Stimulated activated naive CD4-positive, alpha-beta T cell (primary cell): ENCODE results near the gene ERVFRD-1.
"Not testable (repeated sequence)": the region's sequence is repeated elsewhere in the genome, so short reads cannot be mapped to it uniquely, and the experiment has no call there.

Experiments
- DNase-seq, 6 experiments: peaks; one replicate each; lab custom pipeline; 2025; lab: John Stamatoyannopoulos, UW

Gene ERVFRD-1

DNA sequence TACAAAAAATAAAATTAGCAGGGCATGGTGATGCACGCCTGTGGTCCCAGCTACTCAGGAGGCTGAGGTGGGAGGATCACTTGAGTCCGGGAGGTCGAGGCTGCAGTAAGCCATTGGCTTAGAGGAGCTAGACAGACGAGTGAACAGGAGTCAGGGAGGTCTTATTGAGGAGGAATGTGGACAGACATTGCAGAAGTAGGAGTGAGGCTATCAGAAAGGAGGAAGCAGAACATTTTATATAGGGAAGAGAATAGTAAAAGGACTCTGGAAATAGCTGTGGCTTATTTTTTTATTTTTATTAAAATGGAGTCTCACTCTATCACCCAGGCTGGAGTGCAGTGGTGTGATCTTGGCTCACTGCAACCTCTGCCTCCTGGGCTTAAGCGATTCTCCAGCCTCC, 20.4 kb downstream of the ERVFRD-1 start:
- DNase-seq: not testable (repeated sequence)

DNA sequence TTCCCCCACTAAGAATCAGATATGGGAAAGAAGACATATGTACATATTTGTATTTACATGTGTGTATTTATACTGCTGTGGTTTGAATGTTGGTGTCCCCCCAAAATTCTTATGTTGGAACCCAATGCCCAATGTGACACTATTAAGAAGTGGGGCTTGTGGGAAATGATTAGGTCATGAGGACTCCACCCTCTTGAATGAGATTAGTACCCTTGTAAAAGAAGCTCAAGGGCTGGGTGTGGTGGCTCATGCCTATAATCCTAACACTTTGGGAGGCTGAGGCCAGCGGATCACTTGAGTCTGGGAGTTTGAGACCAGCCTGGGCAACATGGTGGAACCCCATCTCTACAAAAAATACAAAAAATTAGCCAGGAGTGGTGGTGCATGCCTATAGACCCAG, 21.8 kb downstream of the ERVFRD-1 start:
- DNase-seq: no peak

DNA sequence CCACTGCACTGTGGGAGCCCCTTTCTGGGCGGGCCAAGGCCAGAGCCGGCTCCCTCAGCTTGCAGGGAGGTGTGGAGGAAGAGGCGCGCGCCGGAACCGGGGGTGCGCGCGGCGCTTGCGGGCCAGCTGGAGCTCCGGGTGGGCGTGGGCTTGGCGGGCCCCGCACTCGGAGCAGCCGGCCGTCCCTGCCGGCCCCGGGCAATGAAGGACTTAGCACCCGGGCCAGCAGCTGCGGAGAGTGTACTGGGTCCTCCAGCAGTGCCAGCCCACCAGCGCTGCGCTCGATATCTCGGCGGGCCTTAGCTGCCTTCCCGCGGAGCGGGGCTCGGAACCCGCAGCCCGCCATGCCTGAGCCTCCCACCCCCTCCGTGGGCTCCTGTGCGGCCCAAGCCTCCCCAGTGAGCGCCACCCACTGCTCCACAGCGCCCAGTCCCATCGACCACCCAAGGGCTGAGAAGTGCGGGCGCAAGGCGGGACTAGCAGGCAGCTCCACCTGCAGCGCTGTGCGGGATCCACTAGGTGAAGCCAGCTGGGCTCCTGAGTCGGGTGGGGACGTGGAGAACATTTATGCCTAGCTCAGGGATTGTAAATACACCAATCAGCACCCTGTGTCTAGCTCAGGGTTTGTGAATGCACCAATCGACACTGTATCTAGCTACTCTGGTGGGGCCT, 24.2 kb downstream of the ERVFRD-1 start:
- not testable (repeated sequence) for DNase-seq

DNA sequence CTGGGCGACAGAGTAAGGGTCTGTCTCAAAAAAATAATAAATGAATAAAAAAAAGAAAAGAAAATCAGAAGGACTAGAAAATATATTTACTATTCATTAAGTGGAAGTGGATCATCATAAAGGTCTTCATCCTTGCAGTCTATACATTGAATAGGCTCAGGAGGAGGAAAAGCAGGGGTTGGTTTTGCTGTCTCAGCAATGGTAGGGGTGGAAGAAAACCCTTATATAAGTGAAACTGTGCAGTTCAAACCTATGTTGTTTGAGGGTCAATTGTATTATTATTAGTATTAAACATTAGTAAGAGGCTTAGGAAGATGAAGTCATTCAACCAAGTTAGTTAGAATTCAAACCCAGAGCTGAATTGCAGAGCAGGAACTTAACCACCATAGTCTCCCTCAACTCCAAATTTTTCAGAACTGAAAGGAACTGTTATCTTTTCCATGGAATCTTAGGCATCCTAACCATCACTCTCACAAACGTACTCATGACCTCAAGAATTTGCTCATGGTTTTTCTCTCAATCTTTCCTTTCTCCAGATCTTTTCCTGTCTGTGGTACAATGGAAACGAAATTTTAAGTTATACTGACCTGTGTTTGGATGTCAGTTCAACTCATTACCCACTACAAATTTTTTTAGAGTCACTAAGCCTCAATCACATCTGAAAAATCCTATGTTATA, 25.6 kb downstream of the ERVFRD-1 start:
- DNase-seq: no peak

GRCh38 chr6:11083956-11084355, 27.6 kb downstream of the ERVFRD-1 start:
- DNase-seq: no peak

- no peak for DNase-seq
Observed at GRCh38 chr6:11083491-11083890, 28.0 kb downstream of the ERVFRD-1 start.

GRCh38 chr6:11080296-11080695, 31.2 kb downstream of the ERVFRD-1 start:
- no peak for DNase-seq

DNA sequence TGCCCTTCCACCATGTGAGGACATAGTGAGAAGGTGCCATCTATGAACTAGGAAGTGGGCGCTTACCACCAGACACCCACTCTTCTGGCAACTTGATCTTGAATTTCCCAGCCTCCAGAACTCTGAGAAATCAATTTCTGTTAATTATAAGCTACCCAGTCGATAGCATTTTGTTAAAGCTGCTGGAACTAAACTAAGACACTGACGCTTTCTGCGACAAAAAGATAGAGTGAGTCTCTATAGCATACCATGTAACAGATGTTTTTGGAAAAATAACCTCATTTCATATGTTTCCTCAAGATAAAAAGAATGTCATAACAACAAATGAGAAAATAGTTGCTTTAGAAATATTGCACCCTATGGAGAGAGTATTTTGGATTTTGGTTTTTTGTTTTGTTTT, 33.3 kb downstream of the ERVFRD-1 start:
- no peak for DNase-seq

GRCh38 chr6:11076540-11076939, 35.0 kb downstream of the ERVFRD-1 start:
- no peak for DNase-seq

GRCh38 chr6:11072101-11072500, 39.4 kb downstream of the ERVFRD-1 start:
- DNase-seq: no peak

- no peak for DNase-seq
Observed at GRCh38 chr6:11069760-11070159, 41.8 kb downstream of the ERVFRD-1 start.

GRCh38 chr6:11067348-11067747, 44.2 kb downstream of the ERVFRD-1 start:
- DNase-seq: no peak

DNA sequence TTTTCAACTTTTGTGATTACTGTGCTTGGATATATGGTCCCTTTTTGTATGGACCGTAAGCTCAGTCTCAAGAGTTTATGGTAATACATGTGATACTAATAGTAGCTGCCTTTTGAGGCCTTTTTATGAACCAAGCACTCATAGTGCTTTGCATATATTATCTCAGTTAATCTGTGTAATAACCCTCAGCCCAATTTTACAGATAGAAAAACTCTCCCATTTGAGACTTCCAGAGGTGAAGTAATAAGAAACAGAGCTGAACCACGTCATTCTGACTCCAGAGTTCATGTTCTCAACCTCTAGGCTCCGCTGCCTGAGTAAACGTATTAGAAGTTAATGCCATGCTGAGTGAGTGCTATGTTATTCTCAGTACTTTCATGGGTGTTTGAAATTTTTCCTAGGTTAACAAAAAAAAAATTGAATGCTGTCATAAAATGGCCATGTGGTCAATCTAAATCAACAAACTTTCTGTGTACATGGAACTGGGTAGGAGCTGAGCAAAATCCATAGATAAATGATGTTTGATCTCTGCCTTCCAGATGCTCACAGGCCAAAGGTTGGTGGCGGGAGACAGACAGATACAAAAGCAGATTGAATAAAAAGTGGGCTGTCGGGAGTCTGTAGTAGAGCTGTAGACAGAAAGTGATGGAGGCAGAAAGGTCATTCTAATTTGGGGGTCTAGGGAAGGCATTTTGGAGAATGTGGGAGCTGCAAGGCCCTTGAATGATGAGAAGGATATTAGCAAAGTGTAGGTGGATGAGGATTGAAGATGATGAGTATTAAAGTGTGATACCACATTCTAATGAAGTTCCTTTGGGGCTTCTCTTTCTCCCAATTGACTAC, 44.8 kb downstream of the ERVFRD-1 start:
- no peak for DNase-seq

DNA sequence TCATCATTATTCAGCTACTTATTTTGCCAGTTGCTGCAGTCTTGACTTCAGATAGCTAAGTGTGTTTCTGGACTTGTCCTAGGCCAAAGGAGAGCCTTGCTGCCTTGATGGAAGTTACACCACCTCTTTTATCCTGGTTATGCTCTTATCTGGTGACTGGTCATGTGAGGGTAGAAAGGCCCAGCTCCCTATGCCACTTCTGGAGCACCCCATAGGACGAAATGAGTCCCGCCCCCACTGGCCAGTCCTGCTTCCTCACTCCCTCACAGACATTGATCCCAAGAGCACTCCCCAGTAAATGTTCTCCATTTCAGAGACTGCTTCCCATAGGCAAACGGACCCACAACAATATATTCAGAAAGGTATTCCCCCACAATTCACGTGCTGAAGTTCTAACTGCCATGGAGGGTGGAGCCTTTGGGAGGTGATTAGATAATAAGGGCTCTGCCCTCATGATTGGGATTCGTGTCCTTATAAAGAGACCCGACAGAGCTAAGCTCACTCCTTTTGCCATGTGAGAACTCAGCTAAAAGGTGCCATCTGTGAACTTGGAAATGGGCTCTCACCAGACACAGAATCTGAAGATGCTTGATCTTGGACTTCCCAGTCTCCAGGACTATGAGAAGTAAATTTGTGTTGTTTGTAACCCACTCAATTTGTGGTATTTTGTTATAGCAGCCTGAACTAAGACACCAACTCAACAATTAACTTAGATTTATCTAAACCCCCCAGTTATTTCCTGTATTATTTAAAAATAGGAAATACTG, 45.9 kb downstream of the ERVFRD-1 start:
- no peak for DNase-seq

GRCh38 chr6:11064836-11065235, 46.7 kb downstream of the ERVFRD-1 start:
- DNase-seq: no peak

- no peak for DNase-seq
Observed at GRCh38 chr6:11062715-11063114, 48.8 kb downstream of the ERVFRD-1 start.

DNA sequence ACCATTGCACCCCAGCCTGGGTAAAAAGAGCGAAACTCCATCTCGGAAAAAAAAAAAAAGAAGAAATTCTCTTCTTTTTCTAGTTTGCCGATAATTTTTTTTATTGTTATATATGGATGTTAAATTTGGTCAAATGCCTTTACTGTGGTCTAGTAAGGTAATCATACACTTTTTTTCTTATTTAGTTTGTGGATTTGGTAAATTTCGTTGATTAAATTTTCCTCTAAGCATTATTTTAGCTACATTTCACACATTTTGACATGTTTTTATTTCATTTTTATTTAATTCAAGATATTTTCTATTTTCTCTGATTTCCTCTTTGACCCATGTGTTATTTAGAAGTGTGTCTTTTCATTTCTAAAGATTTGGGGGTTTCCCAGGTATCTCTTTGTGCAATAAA, 49.4 kb downstream of the ERVFRD-1 start:
- no peak for DNase-seq

GRCh38 chr6:11058406-11058805, 53.1 kb downstream of the ERVFRD-1 start:
- no peak for DNase-seq

GRCh38 chr6:11056871-11057270, 54.7 kb downstream of the ERVFRD-1 start:
- DNase-seq: no peak

- no peak for DNase-seq
Observed at GRCh38 chr6:11055127-11055627, 56.3 kb downstream of the ERVFRD-1 start.

GRCh38 chr6:11054722-11055121, 56.8 kb downstream of the ERVFRD-1 start:
- no peak for DNase-seq

- DNase-seq: no peak
Observed at GRCh38 chr6:11053307-11053706, 58.2 kb downstream of the ERVFRD-1 start.
